Activated gamma-delta T cell treated with anti-CD3 and anti-CD28 coated beads, Interleukin-2, amount 50 U/mL, for 16 hours (primary cell): ENCODE data around the gene TPCN1.

Experiments used
- DNase-seq: peaks from one replicate; pipeline ENCODE4 v3.0.0-alpha.2; 2020; ENCODE audit warnings: low read depth

Gene TPCN1

GRCh38 chr12:113339540-113339939 is 118.3 kb downstream of the TPCN1 start:
- no peak for DNase-seq

DNA sequence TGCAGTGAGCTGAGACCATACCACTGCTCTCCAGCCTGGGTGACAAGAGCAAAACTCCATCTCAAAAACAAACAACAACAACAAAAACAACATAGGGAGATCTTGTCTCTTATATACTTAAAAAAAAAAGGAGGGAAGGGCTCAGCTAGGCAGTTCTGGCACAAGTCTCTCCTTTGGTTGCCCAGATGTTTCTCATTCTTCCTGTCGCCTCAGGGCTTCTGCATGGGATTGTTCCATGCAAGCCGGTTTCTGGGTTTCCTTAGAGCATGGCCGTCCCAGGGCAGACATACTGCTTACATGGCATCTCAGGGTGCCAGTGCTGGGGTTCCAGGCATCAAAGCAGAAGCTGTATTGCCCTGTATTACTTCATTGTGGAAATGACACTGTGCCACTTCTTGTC is 118.8 kb downstream of the TPCN1 start:
- DNase-seq = no peak

DNA sequence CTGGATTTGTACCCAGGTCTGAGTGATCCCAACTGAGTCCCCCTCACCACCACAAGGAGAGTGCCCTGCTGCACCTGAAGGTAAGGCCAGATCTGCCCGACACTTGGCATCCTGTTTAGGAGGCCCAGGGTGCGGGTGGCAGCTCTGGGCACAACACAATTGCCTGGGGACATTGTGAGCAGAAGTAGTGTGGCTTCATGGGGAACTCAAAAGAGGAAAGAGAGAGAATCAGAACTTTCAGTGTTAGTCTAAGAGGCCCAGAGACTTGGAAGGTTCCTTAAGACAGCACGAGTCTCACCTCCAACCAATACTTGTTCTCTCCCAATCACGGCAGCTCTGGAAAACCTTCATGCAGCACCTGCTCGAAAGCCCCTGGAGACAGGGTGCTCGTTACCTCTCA is 120.3 kb downstream of the TPCN1 start:
- DNase-seq = no peak

- DNase-seq = no peak
Observed at GRCh38 chr12:113345318-113345717, 124.1 kb downstream of the TPCN1 start.

- DNase-seq = no peak
Observed at GRCh38 chr12:113346353-113346752, 125.1 kb downstream of the TPCN1 start.

DNA sequence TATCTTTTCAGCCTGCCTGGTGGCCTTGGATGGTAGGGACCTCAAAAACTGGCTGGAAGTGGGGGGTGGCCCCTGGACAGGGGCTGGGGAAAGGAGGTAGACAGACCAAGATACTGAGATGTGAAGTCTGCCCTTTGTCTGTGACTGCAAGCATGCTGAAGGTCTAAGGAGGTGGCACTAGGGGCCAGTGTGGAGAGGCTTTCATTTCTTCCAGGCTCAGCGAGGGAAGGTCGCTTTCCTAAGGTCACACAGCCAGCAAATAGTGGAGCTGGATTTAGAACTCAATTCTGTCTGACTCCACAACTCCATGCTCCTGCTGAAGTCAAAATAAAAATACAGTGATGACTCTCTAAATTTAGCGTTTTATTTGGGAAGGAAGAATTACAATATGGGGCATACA is 125.8 kb downstream of the TPCN1 start:
- DNase-seq = no peak

- no peak for DNase-seq
Observed at GRCh38 chr12:113347892-113348291, 126.6 kb downstream of the TPCN1 start.
